Measurements from ENCODE around the gene ATP13A4.

The ATP13A4 gene

GRCh38 chr3:193403307-193403706, 151.4 kb downstream of the ATP13A4 start:
- DNase-seq (ENCODE audit: low read depth in 1 of 2, low spot score in 1 of 2): no peak

DNA sequence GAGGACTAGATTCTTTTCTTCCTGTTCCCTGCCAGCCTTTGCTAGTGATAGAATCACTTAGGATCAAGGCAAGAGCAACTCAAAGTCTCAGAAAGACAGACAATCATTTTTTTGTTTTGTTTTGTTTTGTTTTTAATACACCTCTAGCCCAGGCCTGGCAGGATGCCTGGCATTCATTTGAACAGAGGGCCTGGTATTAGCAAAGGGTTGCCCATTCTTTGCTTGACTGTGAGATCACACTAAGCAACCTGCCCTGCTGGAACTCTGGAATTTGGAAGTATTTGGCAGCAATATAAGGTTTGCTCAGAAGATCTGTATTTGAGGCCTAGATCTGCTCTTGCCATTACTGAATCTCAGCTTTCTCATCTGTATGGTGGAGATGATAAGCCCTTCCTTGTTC, 154.4 kb downstream of the ATP13A4 start:
- no peak for DNase-seq (ENCODE audit: low read depth in 1 of 2, low spot score in 1 of 2)

GRCh38 chr3:193396451-193397244, 158.0 kb downstream of the ATP13A4 start:
- DNase-seq (ENCODE audit: low read depth in 1 of 2, low spot score in 1 of 2): no peak

DNA sequence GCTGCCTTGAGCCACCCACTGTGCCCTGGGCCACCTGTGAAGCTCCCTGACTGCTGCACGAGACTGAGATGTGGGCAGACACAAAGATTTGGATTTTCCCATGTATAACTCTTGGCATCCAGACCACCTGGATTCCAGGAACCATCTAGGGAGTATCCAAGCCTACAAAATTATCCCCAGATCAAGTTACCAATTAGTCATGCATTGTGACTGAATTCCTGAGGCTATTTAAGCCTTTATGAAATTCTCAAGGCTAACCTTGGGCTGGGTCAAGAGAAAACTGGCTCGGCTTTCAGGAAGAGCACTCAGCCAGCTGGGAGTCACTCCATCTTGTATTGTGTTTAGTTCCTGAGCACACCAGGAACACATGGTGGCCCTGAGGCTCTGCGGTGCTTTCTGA, 162.8 kb downstream of the ATP13A4 start:
- no peak for DNase-seq (ENCODE audit: low read depth in 1 of 2, low spot score in 1 of 2)

DNA sequence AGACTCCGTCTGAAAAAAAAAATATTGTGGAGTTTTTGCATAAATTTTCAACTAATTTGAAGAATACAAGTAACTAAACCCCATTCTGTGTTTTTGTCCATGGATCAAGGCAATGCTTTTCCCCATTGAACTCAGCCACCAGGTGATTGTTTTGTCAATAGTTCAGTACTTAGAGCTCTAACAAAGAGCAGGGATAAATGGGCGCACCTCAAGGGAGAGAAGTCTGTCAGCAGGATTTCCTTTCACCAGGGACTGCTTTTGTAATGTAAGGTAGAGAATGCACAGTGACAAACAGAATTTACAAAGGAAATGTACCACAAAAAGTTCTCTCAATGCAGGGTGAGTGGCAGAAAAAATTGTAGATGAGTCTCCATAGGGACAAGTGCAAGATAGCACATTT, 165.4 kb downstream of the ATP13A4 start:
- DNase-seq (ENCODE audit: low read depth in 1 of 2, low spot score in 1 of 2): no peak

- no peak for DNase-seq (ENCODE audit: low read depth in 1 of 2, low spot score in 1 of 2)
Measured at GRCh38 chr3:193388361-193388760, 166.3 kb downstream of the ATP13A4 start.

DNA sequence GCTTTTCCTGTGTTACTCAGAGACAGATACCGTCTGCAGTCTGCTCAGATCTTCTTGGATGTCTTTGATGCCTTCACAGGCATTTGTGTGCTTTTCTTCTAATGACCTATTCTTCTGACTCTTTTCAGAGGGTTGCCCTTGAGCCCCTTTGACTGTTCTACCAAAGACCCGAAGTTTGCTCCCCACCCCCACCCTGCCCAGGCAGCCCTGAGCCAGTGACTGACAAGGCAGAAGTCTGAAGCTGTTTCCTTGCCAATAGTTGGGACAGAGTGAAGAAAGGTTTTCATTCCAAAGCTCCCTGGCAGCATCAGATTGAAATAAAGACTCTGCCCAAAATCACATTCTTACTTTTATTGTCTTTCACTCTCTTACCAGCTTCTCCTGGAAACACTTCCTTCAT, 167.1 kb downstream of the ATP13A4 start:
- no peak for DNase-seq (ENCODE audit: low read depth in 1 of 2, low spot score in 1 of 2)

DNA sequence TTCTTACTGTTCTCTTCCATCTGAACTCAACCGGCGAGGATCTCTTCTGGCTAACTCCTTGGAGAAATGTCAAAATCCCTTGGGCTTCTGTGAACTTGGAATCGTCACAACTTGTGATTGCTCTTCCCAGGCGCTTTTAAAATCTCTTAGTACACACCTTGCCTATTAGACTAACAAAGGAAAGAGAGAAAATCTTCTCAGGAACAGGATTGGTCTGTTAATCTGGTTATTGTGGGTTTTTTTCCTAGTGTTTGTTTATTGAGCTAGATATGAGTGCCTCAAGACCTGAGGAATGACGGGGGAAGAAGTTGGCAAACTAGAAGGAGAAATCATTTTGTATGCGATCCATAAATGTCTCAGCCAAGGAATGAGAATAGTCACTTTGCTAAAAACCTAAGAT, 176.0 kb downstream of the ATP13A4 start, which contains the start of gene ATP13A5:
Gene ATP13A5, minus strand, starts transcription at position 48 of the 400 bp plus-strand sequence. Its CDS starts 28 bp downstream, at position 20.
- DNase-seq (ENCODE audit: low read depth in 1 of 2, low spot score in 1 of 2): no peak

GRCh38 chr3:193377591-193377990, 177.1 kb downstream of the ATP13A4 start:
- no peak for DNase-seq (ENCODE audit: low read depth in 1 of 2, low spot score in 1 of 2)

DNA sequence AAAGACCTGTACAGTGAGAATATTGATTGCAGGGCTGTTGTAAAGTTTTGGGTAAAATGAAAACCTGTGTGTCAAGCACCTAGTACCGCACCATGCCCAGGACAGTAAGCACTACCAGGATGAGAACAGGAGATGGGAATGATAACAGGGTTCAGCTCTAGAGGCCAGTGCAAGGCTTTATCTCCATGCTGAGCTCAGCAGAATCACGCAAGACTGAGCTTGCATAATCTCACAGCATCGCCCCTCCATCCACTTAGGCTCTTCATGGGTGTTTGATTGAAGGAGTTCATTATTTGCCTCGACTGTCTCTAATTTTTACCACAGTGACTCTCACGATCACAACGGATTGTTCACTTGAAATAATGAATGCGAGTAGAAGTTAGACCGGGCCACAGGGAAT, 179.1 kb downstream of the ATP13A4 start:
- DNase-seq (ENCODE audit: low read depth in 1 of 2, low spot score in 1 of 2): no peak

- no peak for DNase-seq (ENCODE audit: low read depth in 1 of 2, low spot score in 1 of 2)
Measured at GRCh38 chr3:193372783-193373182, 181.9 kb downstream of the ATP13A4 start.

- no peak for DNase-seq (ENCODE audit: low read depth in 1 of 2, low spot score in 1 of 2)
Measured at GRCh38 chr3:193367868-193368267, 186.8 kb downstream of the ATP13A4 start.

DNA sequence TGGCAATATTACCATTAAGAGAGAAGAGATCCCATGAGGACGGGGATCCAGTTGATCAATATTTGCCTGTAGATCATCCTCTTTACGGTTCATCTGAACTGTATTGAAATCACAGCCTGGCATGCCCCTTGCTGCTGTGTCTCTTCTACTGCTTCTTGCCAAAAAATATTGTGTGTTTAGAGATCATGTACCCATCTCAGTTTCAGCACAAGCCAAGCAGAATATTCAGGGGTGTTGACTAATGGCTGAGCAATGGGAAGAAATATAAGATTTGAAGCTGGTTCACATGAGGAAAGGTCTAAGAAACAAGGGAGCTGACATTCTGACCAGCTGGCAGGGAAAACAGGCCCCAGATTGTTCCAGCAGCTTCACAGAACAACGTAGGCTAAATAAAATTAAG, 197.4 kb downstream of the ATP13A4 start:
- DNase-seq (ENCODE audit: low read depth in 1 of 2, low spot score in 1 of 2): no peak

DNA sequence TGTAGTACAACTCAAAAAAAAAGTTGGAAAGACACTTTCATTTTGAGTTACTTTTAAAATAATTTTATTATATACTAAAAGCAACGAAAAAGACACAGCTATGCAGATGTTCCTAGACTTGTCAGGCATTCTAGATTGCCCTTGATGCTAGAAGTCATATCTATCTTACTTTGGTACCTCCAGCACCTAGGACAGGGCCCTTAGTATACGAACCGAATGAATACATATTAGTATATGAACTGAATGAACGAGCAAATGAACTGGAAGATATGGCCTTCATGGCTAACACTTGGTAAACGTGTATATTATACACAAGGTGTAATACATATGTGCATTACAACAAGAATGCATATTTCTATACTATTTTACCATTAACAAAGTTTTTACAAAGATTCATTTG, 200.3 kb downstream of the ATP13A4 start:
- DNase-seq (ENCODE audit: low read depth in 1 of 2, low spot score in 1 of 2): no peak

All from activated CD4-positive, alpha-beta T cell treated with anti-CD3 and anti-CD28 coated beads, Interleukin-2, amount 50 U/mL, for 24 hours (primary cell).